SHP77 treated with DMSO at 0.1 percent for 48 hours (cell line): Measurements from ENCODE around the gene ILDR2.

Experiments
- DNase-seq: peaks from one replicate; lab custom pipeline; 2025; lab: John Stamatoyannopoulos, UW

The ILDR2 gene

GRCh38 chr1:166969074-166969677 is 6.2 kb downstream of the ILDR2 start:
- no peak for DNase-seq

- no peak for DNase-seq
These were observed 14.4 kb downstream of the ILDR2 start for GRCh38 chr1:166960858-166961474.

GRCh38 chr1:166956872-166957271 is 18.5 kb downstream of the ILDR2 start:
- no peak for DNase-seq

GRCh38 chr1:166956057-166956850 is 19.1 kb downstream of the ILDR2 start:
- no peak for DNase-seq

- DNase-seq = no peak
These were observed 21.8 kb downstream of the ILDR2 start for GRCh38 chr1:166953491-166953890.

GRCh38 chr1:166952002-166952746 is 23.2 kb downstream of the ILDR2 start:
- no peak for DNase-seq

- DNase-seq = no peak
These were observed 24.3 kb downstream of the ILDR2 start for GRCh38 chr1:166951050-166951449.

- no peak for DNase-seq
These were observed 25.2 kb downstream of the ILDR2 start for GRCh38 chr1:166950156-166950555.

- no peak for DNase-seq
These were observed 26.4 kb downstream of the ILDR2 start for GRCh38 chr1:166948856-166949350.

- no peak for DNase-seq
These were observed 27.8 kb downstream of the ILDR2 start for GRCh38 chr1:166947398-166948043.

GRCh38 chr1:166944186-166944967 is 31.0 kb downstream of the ILDR2 start:
- DNase-seq = no peak

GRCh38 chr1:166939741-166940375 is 35.5 kb downstream of the ILDR2 start:
- no peak for DNase-seq

GRCh38 chr1:166937962-166938361 is 37.4 kb downstream of the ILDR2 start:
- DNase-seq = no peak

GRCh38 chr1:166937329-166937728 is 38.0 kb downstream of the ILDR2 start:
- DNase-seq = no peak

GRCh38 chr1:166933633-166934032 is 41.7 kb downstream of the ILDR2 start:
- no peak for DNase-seq

- no peak for DNase-seq
These were observed 42.2 kb downstream of the ILDR2 start for GRCh38 chr1:166933140-166933539.

GRCh38 chr1:166929911-166930310 is 45.4 kb downstream of the ILDR2 start:
- DNase-seq = no peak

GRCh38 chr1:166927701-166928100 is 47.6 kb downstream of the ILDR2 start:
- DNase-seq = no peak

- no peak for DNase-seq
These were observed 49.4 kb downstream of the ILDR2 start for GRCh38 chr1:166925810-166926478.
